ENCODE results near the gene CNTNAP2. TPM values are rescaled to one million over a fixed set of nuclear protein-coding genes. Genes with fewer than 3 reads are reported as not detected.

CNTNAP2 gene
- total RNA-seq, 1 experiment from 2014 or later: 64.5 TPM

- H4K20me1 ChIP-seq (ENCODE audit: control insufficient read depth, insufficient read depth, insufficient read length): no peaks in the 10 kb centered on the region
- H3K27ac ChIP-seq (ENCODE audit: insufficient read length, low read depth, low read length): no peak overlapping the region
- WGBS (ENCODE audit: extremely low coverage, insufficient read length, low lambda C conversion rate): no CpG with 5 or more reads among the region's 5 CpGs
- H2BK120ac ChIP-seq (ENCODE audit: low read depth, low read length, poor library complexity, severe bottlenecking): no peak overlapping the region
- H4K8ac ChIP-seq (replicated peaks; ENCODE audit: insufficient read length, low read depth, low read length): no peak overlapping the region
- no peak overlapping the region for H3K4me2 ChIP-seq (ENCODE audit: insufficient read depth, insufficient read length, low read length)
- H3K9ac ChIP-seq (ENCODE audit: extremely low read depth, insufficient read length, low read length): no peak overlapping the region
- no peak for TF ChIP-seq CTCF (conservative IDR thresholded peaks at IDR 0.05)
- no peak overlapping the region for H2BK12ac ChIP-seq (ENCODE audit: insufficient read length, low read depth, low read length)
- H3T11ph ChIP-seq (ENCODE audit: low read length): no peak overlapping the region
- H2AK5ac ChIP-seq (ENCODE audit: insufficient read length, low read length): no peak overlapping the region
- peaks cover 2 to 8% of the 10 kb centered on the region in 2 experiments; a peak in 3 of 5 replicates for H3K9me3 Mint-ChIP-seq
- no peak overlapping the region for H3K18ac ChIP-seq (ENCODE audit: insufficient read length, low read depth, low read length)
- H3K23ac ChIP-seq (ENCODE audit: insufficient read length, low read depth, low read length): no peak overlapping the region
- no peak overlapping the region for H4K91ac ChIP-seq (ENCODE audit: insufficient read length, low read depth, low read length)
- H3K4ac ChIP-seq (ENCODE audit: low read depth, low read length): no peak overlapping the region
- no peak overlapping the region for H3K56ac ChIP-seq (ENCODE audit: insufficient read length, low read depth, low read length)
- H3K4me3 Mint-ChIP-seq: no peak overlapping the region
- H3K14ac ChIP-seq (ENCODE audit: insufficient read depth, low read length): no peak overlapping the region
- no peak overlapping the region for H2BK15ac ChIP-seq (ENCODE audit: low read depth, low read length)
- H3K9me3 ChIP-seq (ENCODE audit: control insufficient read depth, low read depth, low read length): no peaks in the 10 kb centered on the region
- no peaks in the 10 kb centered on the region for H3K27me3 ChIP-seq (ENCODE audit: insufficient read depth, low read length)
- peaks cover 4 to 10% of the 10 kb centered on the region in 2 experiments; a peak in 3 of 4 replicates for H3K4me1 Mint-ChIP-seq
- H3K27ac Mint-ChIP-seq: no peak overlapping the region
- H2BK5ac ChIP-seq (ENCODE audit: insufficient read length, low read length): no peak overlapping the region
- no peaks in the 10 kb centered on the region; the same call in 1 of the 2 replicates for H3K4me1 ChIP-seq (ENCODE audit: insufficient read depth, low read length)
- H3K27me3 Mint-ChIP-seq (ENCODE audit: low read depth): no peaks in the 10 kb centered on the region; the same call in 1 of the 2 replicates
- H3K23me2 ChIP-seq (ENCODE audit: insufficient read length, low read depth, low read length, poor library complexity, severe bottlenecking): no peaks in the 10 kb centered on the region
- no peaks in the 10 kb centered on the region for H3K79me2 ChIP-seq (ENCODE audit: insufficient read depth, low read length)
- no peak overlapping the region for H2BK20ac ChIP-seq (ENCODE audit: low read depth, low read length, poor library complexity, severe bottlenecking)
- H3K79me1 ChIP-seq (ENCODE audit: insufficient read depth, low read depth, low read length, poor library complexity, severe bottlenecking): no peaks in the 10 kb centered on the region
- H4K5ac ChIP-seq (ENCODE audit: insufficient read length, low read depth, low read length): no peak overlapping the region
- no peaks in the 10 kb centered on the region; a peak in 1 of 7 replicates for H3K36me3 Mint-ChIP-seq (ENCODE audit: insufficient read depth in 1 of 3, low read depth in 3 of 3)
- H2AFZ ChIP-seq (ENCODE audit: low read length): no peak overlapping the region
- no peak for DNase-seq
Observed at GRCh38 chr7:148116195-148116594, 1999.6 kb downstream of the CNTNAP2 start.
